ENCODE measurements around the gene TRPC4.

TRPC4 gene

DNA sequence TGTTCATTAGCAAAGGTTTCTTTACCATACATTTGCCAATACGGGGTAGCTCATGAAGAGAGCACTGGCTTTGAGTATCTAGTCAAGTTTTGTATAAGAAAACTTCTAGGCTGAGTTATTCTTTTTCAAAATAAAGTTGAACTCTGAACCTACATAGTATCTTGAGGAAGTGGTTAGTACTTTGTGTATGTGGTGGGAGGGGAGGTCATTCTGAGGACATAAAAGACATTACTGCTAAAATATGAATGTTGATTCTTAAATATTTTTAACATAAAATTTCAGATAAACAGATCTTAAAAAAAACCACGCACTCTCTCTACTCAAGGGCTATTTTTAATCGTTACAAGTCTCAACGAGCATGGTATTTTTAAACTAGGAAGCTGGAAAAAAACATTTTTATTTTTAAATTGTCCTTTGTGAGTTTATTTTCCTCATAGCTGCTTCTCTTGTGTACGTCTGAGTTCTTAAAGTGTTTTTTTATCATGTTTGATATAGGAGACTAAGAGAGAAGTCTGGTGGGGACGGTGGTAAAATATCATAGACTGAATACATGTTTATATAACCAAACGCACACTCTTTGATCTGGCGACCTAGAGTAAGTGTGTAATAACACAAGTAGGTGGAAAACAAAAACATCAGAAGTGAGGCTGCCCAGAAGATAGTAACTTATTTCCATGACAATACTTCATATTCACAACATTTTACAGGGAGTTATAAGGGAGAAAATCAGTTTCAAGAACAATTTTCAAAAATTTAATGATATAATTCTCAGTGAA, 153.0 kb downstream of the TRPC4 start:
- ATAC-seq, result no peak
- TF ChIP-seq ISL1 (CRISPR knock-in tag; IDR thresholded peaks at IDR 0.05) (no peak), ZNF8 (CRISPR knock-in tag; IDR thresholded peaks at IDR 0.05) (no peak), CSDC2 (CRISPR knock-in tag; IDR thresholded peaks at IDR 0.05) (no peak), ZNF565 (CRISPR knock-in tag; conservative IDR thresholded peaks at IDR 0.05; ENCODE audit: low read depth) (no peak)
- TF ChIP-seq, protein P1, sequence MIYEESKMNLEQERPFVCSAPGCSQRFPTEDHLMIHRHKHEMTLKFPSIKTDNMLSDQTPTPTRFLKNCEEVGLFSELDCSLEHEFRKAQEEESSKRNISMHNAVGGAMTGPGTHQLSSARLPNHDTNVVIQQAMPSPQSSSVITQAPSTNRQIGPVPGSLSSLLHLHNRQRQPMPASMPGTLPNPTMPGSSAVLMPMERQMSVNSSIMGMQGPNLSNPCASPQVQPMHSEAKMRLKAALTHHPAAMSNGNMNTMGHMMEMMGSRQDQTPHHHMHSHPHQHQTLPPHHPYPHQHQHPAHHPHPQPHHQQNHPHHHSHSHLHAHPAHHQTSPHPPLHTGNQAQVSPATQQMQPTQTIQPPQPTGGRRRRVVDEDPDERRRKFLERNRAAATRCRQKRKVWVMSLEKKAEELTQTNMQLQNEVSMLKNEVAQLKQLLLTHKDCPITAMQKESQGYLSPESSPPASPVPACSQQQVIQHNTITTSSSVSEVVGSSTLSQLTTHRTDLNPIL (CRISPR knock-in tag; IDR thresholded peaks at IDR 0.05; ENCODE audit: low read depth), result no peak

DNA sequence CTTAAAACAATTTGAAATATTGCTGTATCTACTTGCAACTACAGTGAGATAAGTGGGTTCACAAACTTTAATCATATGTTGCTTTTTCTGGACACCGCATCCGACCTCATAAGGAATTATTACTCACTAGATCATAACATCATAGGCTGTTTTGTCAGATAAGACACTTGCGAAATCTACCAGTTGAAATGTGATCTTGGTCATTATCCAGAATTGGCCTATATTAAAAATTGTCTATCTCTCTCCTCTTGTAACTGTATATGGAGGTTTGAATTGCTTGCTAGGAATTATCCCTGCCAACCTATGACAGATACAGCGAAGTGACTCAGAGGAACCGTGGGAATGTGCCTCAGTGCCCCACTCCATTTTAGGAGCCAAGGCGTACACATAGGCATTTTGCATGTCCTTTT, 154.0 kb downstream of the TRPC4 start:
- peak; percentile 54 for ATAC-seq
- TF ChIP-seq TCF4 (CRISPR knock-in tag; IDR thresholded peaks at IDR 0.05; ENCODE audit: borderline replicate concordance) (no peak), OSR1 (CRISPR knock-in tag; IDR thresholded peaks at IDR 0.05) (no peak), SNAI2 (CRISPR knock-in tag; IDR thresholded peaks at IDR 0.05) (no peak), ZC3H10 (CRISPR knock-in tag; IDR thresholded peaks at IDR 0.05) (no peak), CSDC2 (CRISPR knock-in tag; IDR thresholded peaks at IDR 0.05) (no peak), ZNF8 (CRISPR knock-in tag; IDR thresholded peaks at IDR 0.05) (no peak), BACH2 (CRISPR knock-in tag; IDR thresholded peaks at IDR 0.05; ENCODE audit: borderline replicate concordance) (no peak), ISL1 (CRISPR knock-in tag; IDR thresholded peaks at IDR 0.05) (no peak), ARNTL (CRISPR knock-in tag; IDR thresholded peaks at IDR 0.05; ENCODE audit: borderline replicate concordance, low read depth) (no peak), TOX (CRISPR knock-in tag; IDR thresholded peaks at IDR 0.05; ENCODE audit: borderline replicate concordance) (no peak), ZNF565 (CRISPR knock-in tag; conservative IDR thresholded peaks at IDR 0.05; ENCODE audit: low read depth) (no peak), RARB (CRISPR knock-in tag; IDR thresholded peaks at IDR 0.05) (no peak)
- TF ChIP-seq, protein P2, sequence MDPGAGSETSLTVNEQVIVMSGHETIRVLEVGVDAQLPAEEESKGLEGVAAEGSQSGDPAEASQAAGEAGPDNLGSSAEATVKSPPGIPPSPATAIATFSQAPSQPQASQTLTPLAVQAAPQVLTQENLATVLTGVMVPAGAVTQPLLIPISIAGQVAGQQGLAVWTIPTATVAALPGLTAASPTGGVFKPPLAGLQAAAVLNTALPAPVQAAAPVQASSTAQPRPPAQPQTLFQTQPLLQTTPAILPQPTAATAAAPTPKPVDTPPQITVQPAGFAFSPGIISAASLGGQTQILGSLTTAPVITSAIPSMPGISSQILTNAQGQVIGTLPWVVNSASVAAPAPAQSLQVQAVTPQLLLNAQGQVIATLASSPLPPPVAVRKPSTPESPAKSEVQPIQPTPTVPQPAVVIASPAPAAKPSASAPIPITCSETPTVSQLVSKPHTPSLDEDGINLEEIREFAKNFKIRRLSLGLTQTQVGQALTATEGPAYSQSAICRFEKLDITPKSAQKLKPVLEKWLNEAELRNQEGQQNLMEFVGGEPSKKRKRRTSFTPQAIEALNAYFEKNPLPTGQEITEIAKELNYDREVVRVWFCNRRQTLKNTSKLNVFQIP (CRISPR knock-in tag; IDR thresholded peaks at IDR 0.05; ENCODE audit: borderline replicate concordance, low read depth), result no peak

DNA sequence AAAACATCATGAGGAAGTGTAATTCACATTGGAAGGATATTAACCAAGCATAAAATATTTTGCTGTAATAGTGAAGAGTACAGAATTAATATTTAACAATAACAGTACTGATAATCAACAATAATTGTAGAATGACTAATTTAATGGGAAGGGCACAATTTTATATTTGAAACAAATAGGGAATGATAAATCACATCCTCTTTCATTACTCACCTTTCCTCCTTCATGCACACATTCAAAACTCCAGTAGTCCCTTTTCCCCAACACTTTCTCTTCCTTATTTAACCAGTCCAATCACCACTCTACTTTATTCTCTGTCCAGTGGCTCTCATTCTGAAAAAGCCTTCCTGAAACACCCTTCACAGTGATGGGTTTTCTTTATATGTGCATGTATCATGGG, 160.3 kb downstream of the TRPC4 start:
- TF ChIP-seq ZNF565 (CRISPR knock-in tag; conservative IDR thresholded peaks at IDR 0.05; ENCODE audit: low read depth), result no peak
- TF ChIP-seq, protein P3, sequence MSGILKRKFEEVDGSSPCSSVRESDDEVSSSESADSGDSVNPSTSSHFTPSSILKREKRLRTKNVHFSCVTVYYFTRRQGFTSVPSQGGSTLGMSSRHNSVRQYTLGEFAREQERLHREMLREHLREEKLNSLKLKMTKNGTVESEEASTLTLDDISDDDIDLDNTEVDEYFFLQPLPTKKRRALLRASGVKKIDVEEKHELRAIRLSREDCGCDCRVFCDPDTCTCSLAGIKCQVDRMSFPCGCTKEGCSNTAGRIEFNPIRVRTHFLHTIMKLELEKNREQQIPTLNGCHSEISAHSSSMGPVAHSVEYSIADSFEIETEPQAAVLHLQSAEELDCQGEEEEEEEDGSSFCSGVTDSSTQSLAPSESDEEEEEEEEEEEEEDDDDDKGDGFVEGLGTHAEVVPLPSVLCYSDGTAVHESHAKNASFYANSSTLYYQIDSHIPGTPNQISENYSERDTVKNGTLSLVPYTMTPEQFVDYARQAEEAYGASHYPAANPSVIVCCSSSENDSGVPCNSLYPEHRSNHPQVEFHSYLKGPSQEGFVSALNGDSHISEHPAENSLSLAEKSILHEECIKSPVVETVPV (CRISPR knock-in tag; IDR thresholded peaks at IDR 0.05), result no peak
- TF ChIP-seq, protein P4, sequence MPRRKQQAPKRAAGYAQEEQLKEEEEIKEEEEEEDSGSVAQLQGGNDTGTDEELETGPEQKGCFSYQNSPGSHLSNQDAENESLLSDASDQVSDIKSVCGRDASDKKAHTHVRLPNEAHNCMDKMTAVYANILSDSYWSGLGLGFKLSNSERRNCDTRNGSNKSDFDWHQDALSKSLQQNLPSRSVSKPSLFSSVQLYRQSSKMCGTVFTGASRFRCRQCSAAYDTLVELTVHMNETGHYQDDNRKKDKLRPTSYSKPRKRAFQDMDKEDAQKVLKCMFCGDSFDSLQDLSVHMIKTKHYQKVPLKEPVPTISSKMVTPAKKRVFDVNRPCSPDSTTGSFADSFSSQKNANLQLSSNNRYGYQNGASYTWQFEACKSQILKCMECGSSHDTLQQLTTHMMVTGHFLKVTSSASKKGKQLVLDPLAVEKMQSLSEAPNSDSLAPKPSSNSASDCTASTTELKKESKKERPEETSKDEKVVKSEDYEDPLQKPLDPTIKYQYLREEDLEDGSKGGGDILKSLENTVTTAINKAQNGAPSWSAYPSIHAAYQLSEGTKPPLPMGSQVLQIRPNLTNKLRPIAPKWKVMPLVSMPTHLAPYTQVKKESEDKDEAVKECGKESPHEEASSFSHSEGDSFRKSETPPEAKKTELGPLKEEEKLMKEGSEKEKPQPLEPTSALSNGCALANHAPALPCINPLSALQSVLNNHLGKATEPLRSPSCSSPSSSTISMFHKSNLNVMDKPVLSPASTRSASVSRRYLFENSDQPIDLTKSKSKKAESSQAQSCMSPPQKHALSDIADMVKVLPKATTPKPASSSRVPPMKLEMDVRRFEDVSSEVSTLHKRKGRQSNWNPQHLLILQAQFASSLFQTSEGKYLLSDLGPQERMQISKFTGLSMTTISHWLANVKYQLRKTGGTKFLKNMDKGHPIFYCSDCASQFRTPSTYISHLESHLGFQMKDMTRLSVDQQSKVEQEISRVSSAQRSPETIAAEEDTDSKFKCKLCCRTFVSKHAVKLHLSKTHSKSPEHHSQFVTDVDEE (CRISPR knock-in tag; IDR thresholded peaks at IDR 0.05), result no peak
- TF ChIP-seq CSDC2 (CRISPR knock-in tag; IDR thresholded peaks at IDR 0.05), result no peak
- TF ChIP-seq ISL1 (CRISPR knock-in tag; IDR thresholded peaks at IDR 0.05), result no peak
- TF ChIP-seq TCF4 (CRISPR knock-in tag; IDR thresholded peaks at IDR 0.05; ENCODE audit: borderline replicate concordance), result no peak
- no peak for ATAC-seq

DNA sequence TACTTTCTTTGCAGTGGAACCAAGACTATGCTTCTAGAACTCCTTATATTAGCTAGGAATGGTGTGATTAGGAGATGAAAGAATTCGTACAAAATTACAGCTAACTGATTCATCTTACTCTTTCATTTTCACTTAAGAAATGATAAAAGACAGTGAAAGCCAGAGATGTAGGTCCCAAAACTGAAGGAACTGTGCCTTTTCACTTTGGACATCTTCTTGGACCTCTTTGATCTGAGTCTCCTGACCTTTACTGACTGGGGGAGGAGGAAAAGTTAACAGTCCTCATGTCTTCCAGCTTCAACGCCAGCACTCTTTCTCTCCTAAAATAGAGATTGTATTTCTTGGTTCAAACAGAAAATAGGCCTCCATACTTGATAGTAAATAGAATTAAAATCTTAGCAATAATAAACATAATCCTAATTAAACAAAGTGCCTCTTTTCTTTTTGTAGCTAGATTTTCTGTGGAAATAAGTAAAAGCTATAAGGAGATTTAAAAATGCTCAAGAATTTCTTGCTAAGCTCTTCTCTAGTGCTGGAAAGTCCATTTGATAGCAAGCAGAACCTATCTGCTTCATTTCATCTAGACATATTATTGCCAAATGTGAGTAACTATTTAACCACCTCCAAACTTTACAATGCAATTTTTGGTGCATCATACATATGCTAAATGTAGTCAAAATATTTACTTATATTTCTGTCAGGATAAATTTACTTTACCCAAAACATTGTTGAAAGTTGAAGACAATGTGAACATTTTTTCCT, 161.7 kb downstream of the TRPC4 start:
- TF ChIP-seq ZNF70 (CRISPR knock-in tag; IDR thresholded peaks at IDR 0.05), result no peak
- TF ChIP-seq SNAI2 (CRISPR knock-in tag; IDR thresholded peaks at IDR 0.05), result no peak
- TF ChIP-seq TCF4 (CRISPR knock-in tag; IDR thresholded peaks at IDR 0.05; ENCODE audit: borderline replicate concordance), result no peak
- no peak for TF ChIP-seq ARNTL (CRISPR knock-in tag; IDR thresholded peaks at IDR 0.05; ENCODE audit: borderline replicate concordance, low read depth)
- ATAC-seq, result no peak

All from SK-N-SH treated with all-trans-retinoic acid at 6 μM for 48 hours (cell line).